ACC112 (cell line): Measurements from ENCODE around the gene DIAPH3.

Experiments
- H2AFZ ChIP-seq: fragments of 200-600 bp; sonication (generic); one replicate; pipeline ENCODE4 v1.6.0; 2017; ENCODE audit warnings: antibody characterized with exemption, low read length; ENCODE audit not compliant: unreplicated experiment
- H3K27ac ChIP-seq: fragments of 200-600 bp; sonication (generic); 2 replicates; pipeline ENCODE4 v1.5.1; 2014; ENCODE audit warnings: low read depth, mild to moderate bottlenecking, antibody characterized with exemption, low read length, moderate library complexity
- H3K27me3 ChIP-seq: fragments of 200-600 bp; sonication (generic); 2 replicates; pipeline ENCODE4 v1.6.1; 2014; ENCODE audit warnings: mild to moderate bottlenecking, antibody characterized with exemption, low read length, moderate library complexity, mixed read lengths; ENCODE audit not compliant: insufficient read depth
- H3K36me3 ChIP-seq: fragments of 200-600 bp; sonication (generic); 2 replicates; pipeline ENCODE4 v1.6.1; 2016; ENCODE audit warnings: mild to moderate bottlenecking, antibody characterized with exemption, low read length, moderate library complexity, mixed read lengths; ENCODE audit not compliant: insufficient read depth
- H3K4me1 ChIP-seq: fragments of 200-600 bp; sonication (generic); one replicate; pipeline ENCODE4 v1.6.1; 2016; ENCODE audit warnings: low read length, mixed read lengths; ENCODE audit not compliant: insufficient read depth, unreplicated experiment, control insufficient read depth
- H3K4me3 ChIP-seq: fragments of 200-600 bp; sonication (generic); 2 replicates; pipeline ENCODE4 v1.5.1; 2014; ENCODE audit warnings: mild to moderate bottlenecking, low read depth, low read length
- H3K79me2 ChIP-seq: fragments of 200-600 bp; sonication (generic); one replicate; pipeline ENCODE4 v1.6.0; 2016; ENCODE audit warnings: low read length; ENCODE audit not compliant: control insufficient read depth, unreplicated experiment, insufficient read depth

The DIAPH3 gene

DNA sequence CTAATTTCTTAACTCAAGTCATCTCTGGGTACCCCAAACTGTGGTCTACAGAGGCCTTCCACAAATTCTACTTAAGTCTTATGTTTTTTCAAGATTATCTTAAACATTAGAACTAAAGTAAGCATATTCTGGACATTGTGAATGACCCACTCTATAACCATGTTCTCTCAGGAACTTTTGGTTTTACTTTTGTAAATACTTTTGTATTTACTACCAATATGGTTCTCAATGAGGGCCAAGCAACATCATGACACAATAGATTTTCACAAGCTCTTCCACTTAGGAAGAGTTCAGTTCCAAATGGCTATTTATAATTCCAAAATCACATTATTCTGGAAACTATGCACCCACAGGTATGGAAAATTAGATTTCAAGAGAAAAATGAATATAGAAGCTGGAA lies 10.8 kb downstream of the DIAPH3 start:
- no peaks in the 10 kb centered on the region for H3K36me3 ChIP-seq
- H3K27ac ChIP-seq: no peak overlapping the region
- no peaks in the 10 kb centered on the region for H3K27me3 ChIP-seq
- no peak overlapping the region for H2AFZ ChIP-seq
- H3K4me1 ChIP-seq: peaks cover 3% of the 10 kb centered on the region
- H3K4me3 ChIP-seq: 0 out of 2 replicates have a peak overlapping the region, but pooled peaks have one; percentile 13
- H3K79me2 ChIP-seq: peaks cover 96% of the 10 kb centered on the region

DNA sequence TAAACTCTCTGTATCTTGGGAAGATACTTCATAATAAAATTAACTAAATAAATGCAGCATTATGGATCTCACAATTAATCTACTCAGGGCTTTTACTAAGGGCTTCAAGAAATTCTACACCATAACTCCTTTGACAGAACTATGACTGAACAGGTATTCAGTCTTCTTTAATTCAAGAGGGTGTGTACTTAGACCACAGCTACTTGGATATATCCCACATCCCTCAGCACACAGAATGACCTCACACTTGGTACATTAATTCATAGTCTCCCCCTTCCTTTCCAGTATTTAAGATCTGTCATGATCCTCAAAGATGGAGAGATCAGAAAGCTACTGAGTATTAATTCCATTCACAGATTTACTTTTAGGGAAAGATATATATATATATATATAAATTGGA lies 11.6 kb downstream of the DIAPH3 start:
- Histone ChIP-seq H3K27ac (no peak overlapping the region), H2AFZ (peak overlapping the region; percentile 20), H3K79me2 (peaks cover 96% of the 10 kb centered on the region), H3K4me1 (peaks cover 5% of the 10 kb centered on the region), H3K27me3 (no peaks in the 10 kb centered on the region), H3K36me3 (no peaks in the 10 kb centered on the region), H3K4me3 (no peak overlapping the region)

DNA sequence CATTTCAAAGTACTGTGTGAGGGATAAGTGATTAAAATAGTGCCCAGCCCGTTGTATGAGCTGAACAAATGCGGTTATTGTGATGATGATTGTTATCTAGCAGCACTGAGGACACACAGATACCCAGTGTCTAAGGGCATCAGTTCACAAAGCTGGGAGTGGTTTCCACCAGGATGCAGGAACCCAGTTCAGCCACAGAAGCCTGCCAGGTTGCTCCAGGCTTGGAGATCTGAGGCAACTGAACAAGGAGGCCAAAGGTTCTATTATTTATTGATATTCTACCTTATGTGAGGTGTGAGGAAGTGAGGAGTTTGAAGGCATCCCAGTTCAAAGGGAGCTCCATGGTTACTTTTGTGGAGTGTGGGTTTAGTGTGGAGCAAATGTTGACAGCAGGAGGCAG lies 13.2 kb downstream of the DIAPH3 start:
- H3K27me3 ChIP-seq: no peaks in the 10 kb centered on the region
- H3K4me1 ChIP-seq: peaks cover 17% of the 10 kb centered on the region
- H3K4me3 ChIP-seq: no peak overlapping the region
- no peak overlapping the region for H3K27ac ChIP-seq
- no peak overlapping the region for H2AFZ ChIP-seq
- H3K36me3 ChIP-seq: no peaks in the 10 kb centered on the region
- H3K79me2 ChIP-seq: peaks cover 96% of the 10 kb centered on the region

DNA sequence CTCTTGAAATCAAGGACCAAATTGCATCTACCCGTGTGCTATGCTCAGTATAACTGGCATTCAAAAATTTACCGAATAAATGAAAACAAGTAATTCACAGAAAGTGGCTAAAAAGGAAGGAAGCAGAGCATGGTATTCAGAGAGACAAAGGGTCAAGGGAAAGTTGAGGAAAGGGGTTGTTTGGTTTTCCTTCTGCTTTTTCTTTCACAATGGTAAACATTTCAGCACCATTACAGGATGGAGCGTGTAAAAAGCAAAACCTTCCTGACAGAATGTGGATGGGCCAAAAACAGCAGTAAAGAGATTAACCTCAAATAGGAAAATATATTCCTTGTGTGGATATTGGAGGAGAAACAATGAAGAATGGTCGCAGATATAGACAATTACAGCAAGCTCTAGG lies 14.8 kb downstream of the DIAPH3 start:
- peaks cover 94% of the 10 kb centered on the region for H3K79me2 ChIP-seq
- no peak overlapping the region for H3K4me3 ChIP-seq
- no peak overlapping the region for H3K27ac ChIP-seq
- H2AFZ ChIP-seq: no peak overlapping the region
- no peaks in the 10 kb centered on the region for H3K36me3 ChIP-seq
- H3K27me3 ChIP-seq: no peaks in the 10 kb centered on the region
- H3K4me1 ChIP-seq: peaks cover 20% of the 10 kb centered on the region

DNA sequence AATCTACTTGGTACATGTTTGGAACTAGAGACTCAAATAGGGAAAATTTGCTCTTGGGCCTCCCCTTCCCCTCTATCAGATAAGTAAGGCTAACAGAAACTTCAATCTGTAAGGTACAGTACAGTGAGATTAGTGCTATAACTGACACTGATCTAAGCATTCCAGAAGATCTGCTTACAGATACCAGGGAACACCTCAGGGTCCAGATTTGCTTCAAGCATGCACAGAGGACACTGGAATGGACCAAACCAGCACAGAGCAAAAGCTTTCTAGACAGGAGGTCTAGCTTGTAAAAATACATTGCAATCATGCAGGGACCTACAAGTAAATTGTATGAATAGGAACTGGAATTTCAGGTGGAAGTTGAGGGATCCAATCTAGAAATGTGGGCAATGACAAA lies 16.4 kb downstream of the DIAPH3 start:
- Histone ChIP-seq H2AFZ (no peak overlapping the region), H3K4me1 (peaks cover 24% of the 10 kb centered on the region), H3K27me3 (no peaks in the 10 kb centered on the region), H3K79me2 (peaks cover 94% of the 10 kb centered on the region), H3K36me3 (no peaks in the 10 kb centered on the region), H3K4me3 (no peak overlapping the region), H3K27ac (no peak overlapping the region)

DNA sequence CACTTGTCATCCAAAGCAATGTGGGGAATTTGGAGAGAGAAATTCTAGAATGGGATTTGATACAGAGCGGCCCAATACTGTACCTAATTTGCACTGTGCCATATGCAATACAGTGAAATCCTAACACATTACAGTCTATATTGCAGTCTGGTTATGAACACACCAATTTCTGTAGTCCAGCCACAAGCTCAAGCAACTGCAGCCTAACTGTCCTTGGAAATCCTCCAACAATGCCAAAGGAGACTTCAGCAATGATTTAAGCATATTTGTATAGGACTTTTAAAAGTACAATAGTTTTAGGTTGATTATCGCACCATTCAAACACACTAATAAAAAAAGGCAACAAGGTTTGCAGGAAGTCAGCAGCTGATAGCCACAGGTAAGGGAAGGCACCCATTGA lies 17.3 kb downstream of the DIAPH3 start:
- H3K4me1 ChIP-seq: peaks cover 22% of the 10 kb centered on the region
- H3K36me3 ChIP-seq: no peaks in the 10 kb centered on the region
- H3K27me3 ChIP-seq: no peaks in the 10 kb centered on the region
- H3K79me2 ChIP-seq: peaks cover 95% of the 10 kb centered on the region
- H2AFZ ChIP-seq: no peak overlapping the region
- no peak overlapping the region for H3K27ac ChIP-seq
- no peak overlapping the region for H3K4me3 ChIP-seq

DNA sequence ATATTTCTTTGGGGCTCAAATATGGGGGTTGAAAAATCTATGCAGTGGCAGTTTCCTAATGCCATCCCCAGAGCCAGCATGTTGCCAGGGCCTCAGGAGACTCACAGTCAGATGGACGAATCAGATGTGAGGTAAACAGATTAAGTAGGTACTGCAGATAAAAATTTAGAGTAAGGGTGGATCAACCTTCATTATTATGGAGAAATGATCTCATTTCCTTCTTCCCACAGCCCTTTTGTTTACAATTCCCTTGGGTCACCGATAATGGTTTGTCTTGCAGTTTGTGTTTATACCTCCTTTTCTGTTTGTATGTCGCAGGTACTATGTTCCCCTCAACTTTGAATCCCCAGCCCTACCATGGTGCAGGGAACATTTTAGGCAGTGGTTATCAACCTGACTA lies 20.0 kb downstream of the DIAPH3 start:
- no peaks in the 10 kb centered on the region for H3K27me3 ChIP-seq
- no peak overlapping the region for H3K27ac ChIP-seq
- H3K79me2 ChIP-seq: peaks cover 93% of the 10 kb centered on the region
- no peaks in the 10 kb centered on the region for H3K36me3 ChIP-seq
- H2AFZ ChIP-seq: no peak overlapping the region
- no peak overlapping the region for H3K4me3 ChIP-seq
- peaks cover 39% of the 10 kb centered on the region for H3K4me1 ChIP-seq

DNA sequence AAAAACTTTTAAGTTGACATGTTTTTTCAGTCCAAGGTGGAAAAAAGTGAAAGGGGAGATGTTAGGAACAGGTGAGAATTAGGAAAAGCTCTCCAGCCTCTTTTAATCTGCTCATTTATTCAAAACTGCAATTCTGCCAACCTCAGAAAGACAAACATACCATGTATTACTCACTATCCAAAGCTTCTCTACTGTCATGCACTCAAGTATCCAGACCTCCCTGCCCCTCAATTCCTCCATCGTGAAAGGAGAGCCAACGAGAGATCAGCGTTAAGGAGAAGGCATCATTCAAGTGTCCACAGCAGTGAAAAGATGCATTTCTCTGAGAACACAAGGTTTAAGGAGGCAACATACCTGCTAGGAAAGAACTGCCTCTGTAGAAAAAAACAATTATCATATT lies 24.5 kb downstream of the DIAPH3 start:
- H3K4me3 ChIP-seq: peak overlapping the region; percentile 30; the same call in 1 of the 2 replicates
- H3K4me1 ChIP-seq: peaks cover 38% of the 10 kb centered on the region
- H3K27ac ChIP-seq: peak overlapping the region; percentile 5; the same call in 1 of the 2 replicates
- H3K27me3 ChIP-seq: no peaks in the 10 kb centered on the region
- H2AFZ ChIP-seq: peak overlapping the region; percentile 7
- peaks cover 85% of the 10 kb centered on the region for H3K79me2 ChIP-seq
- H3K36me3 ChIP-seq: peaks cover 3% of the 10 kb centered on the region; the same call in 1 of the 2 replicates

DNA sequence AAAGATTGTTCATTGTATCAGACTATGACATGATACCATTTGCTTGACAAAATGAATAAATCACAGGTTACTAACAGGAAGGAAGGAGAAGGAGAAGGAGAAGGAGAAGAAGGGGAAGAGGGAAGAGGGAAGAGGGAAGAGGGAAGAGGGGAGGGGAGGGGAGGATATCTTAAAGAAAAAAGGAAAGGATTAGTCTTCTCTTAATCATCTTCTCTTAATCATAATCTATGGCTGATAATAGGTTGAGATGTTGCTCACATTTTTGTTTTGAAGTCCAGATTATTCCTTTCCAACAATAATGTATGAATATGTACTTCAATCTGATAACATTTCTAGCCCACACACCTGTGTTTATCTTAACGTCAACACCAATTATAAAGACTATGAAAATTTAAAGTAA lies 25.1 kb downstream of the DIAPH3 start:
- H3K4me3 ChIP-seq: no peak overlapping the region
- no peak overlapping the region for H3K27ac ChIP-seq
- H3K4me1 ChIP-seq: peaks cover 32% of the 10 kb centered on the region
- peaks cover 8% of the 10 kb centered on the region; the same call in 1 of the 2 replicates for H3K36me3 ChIP-seq
- H3K79me2 ChIP-seq: peaks cover 85% of the 10 kb centered on the region
- H2AFZ ChIP-seq: no peak overlapping the region
- no peaks in the 10 kb centered on the region for H3K27me3 ChIP-seq

DNA sequence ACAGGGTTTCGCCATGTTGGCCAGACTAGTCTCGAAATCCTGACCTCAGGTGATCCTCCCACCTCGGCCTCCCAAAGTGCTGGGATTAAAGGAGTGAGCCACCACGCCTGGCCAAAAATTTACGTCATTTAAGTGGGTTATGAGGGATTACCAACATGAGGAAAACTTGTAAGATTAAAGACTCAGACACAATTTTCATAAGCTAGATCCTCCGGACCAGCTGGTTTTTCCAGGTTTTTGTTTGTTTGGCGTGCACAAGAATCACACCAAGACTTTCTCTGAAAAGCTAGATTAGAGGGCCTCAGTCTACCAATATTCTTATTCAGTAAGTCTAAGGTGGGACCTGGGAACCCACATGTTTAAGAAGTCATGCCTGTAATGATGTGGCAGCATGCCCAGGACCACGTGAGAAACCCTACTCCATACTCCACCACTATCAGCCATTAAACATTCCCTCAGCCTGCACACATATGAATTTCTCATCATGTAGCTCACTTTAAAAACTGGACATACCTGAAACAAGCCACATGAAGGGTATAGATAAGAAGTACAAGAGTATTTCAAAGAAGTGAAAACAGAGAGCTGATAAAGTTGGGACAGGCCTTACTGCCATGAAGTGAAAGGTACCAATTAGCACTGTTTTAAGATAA lies 25.7 kb downstream of the DIAPH3 start:
- H3K36me3 ChIP-seq: peaks cover 8% of the 10 kb centered on the region; the same call in 1 of the 2 replicates
- H3K79me2 ChIP-seq: peaks cover 84% of the 10 kb centered on the region
- H3K4me1 ChIP-seq: peaks cover 30% of the 10 kb centered on the region
- H3K27ac ChIP-seq: no peak overlapping the region
- no peak overlapping the region for H2AFZ ChIP-seq
- no peak overlapping the region for H3K4me3 ChIP-seq
- H3K27me3 ChIP-seq: no peaks in the 10 kb centered on the region

DNA sequence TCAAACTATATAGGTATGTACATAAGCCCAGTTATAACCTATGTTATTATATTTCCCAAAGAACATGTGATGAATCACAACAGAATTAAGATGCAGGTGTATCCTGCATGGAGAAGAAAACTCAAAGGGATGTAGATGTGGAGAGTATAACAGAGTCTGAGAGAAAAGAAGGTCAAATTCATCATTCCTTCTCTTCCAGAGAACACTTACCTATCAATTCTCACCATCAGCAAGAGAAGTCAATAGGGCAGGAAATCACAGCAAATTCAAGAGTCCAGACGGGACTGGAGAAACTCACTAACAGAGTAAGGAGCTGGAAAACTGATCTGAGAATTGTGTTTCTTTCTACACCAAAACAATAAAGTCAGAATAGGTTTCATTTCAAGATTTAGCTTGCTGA lies 28.4 kb downstream of the DIAPH3 start:
- H3K4me3 ChIP-seq: no peak overlapping the region
- H3K27me3 ChIP-seq: no peaks in the 10 kb centered on the region
- peaks cover 68% of the 10 kb centered on the region for H3K79me2 ChIP-seq
- H3K27ac ChIP-seq: no peak overlapping the region
- H3K36me3 ChIP-seq: peaks cover 20% of the 10 kb centered on the region
- peaks cover 28% of the 10 kb centered on the region for H3K4me1 ChIP-seq
- no peak overlapping the region for H2AFZ ChIP-seq
